GM23248 (cell line): ENCODE measurements around the gene CEP131.

Experiments used
- EZH2 ChIP-seq: fragments of 200-600 bp; sonication (generic); IDR thresholded peaks from 2 replicates; pipeline ENCODE4 v1.6.1; 2018; ENCODE audit warnings: antibody characterized with exemption, mild to moderate bottlenecking; ENCODE audit not compliant: insufficient read depth, poor library complexity, severe bottlenecking
- EZH2phosphoT487 ChIP-seq: fragments of 200-600 bp; sonication (generic); IDR thresholded peaks from 2 replicates; pipeline ENCODE4 v1.6.1; 2018; ENCODE audit warnings: antibody characterized with exemption, moderate library complexity, mild to moderate bottlenecking, low read depth; ENCODE audit not compliant: insufficient read depth

DNA sequence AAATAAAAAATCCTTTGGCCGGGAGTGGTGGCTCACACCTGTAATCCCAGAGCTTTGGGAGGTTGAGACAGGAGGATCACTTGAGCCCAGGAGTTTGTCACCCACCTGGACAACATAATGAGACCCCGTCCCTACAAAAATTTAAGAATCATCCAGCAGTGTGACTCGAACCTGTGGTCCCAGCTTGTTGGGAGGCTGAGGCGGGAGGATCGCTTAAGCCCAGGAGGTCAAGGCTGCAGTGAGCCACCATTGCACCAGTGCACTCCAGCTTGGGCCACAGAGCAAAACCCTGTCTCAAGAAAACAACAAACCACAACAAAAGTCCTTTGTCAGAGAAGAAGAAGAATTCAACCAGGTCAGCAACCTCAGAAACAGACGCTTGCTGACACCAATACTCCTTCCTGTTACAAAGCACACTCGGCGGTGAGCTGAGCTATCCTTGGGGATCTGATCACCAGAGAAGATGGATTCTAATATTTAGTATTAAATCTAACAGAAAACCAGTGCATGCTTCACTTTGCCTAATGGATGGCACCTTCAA, 70.4 kb downstream of the CEP131 start:
- TF ChIP-seq EZH2phosphoT487: no peak
- no peak for TF ChIP-seq EZH2
